Activated naive CD8-positive, alpha-beta T cell treated with anti-CD3 and anti-CD28 coated beads, Interleukin-2, amount 10 ng/mL, durations not matched to agents 7 days and 5 days (primary cell): Measurements from ENCODE around the gene CYP19A1. TPM values are rescaled to one million over a fixed set of nuclear protein-coding genes. Genes with fewer than 3 reads are reported as not detected.
"Not testable (repeated sequence)": the region's sequence is repeated elsewhere in the genome, so short reads cannot be mapped to it uniquely, and the experiment has no call there.

ENCODE experiments used
- ATAC-seq: fragments of 150-1000 bp; cut with Tn5 transposase; one replicate; pipeline ENCODE4 v1.10.0; 2021; ENCODE audit warnings: low read depth, moderate library complexity
- POLR2A ChIA-PET: fragments of 350-600 bp; sonication (Branson Sonifier 250); formaldehyde crosslinking; loops from one replicate; lab custom pipeline; 2021; ENCODE audit warnings: antibody characterized with exemption; lab: Charles Lee
- DNase-seq: peaks from one replicate; pipeline ENCODE4 v3.0.0; 2021
- H3K27ac Mint-ChIP-seq: one replicate; pipeline ENCODE4 v1.8.0; 2022; ENCODE audit warnings: mild to moderate bottlenecking, mixed read lengths
- H3K27me3 Mint-ChIP-seq: one replicate; pipeline ENCODE4 v1.8.0; 2022; ENCODE audit warnings: mild to moderate bottlenecking, moderate library complexity, mixed read lengths
- H3K36me3 Mint-ChIP-seq: one replicate; pipeline ENCODE4 v1.8.0; 2021; ENCODE audit warnings: mild to moderate bottlenecking, mixed read lengths
- H3K4me1 Mint-ChIP-seq: one replicate; pipeline ENCODE4 v1.8.0; 2021; ENCODE audit warnings: mixed read lengths
- H3K4me3 Mint-ChIP-seq: one replicate; pipeline ENCODE4 v1.8.0; 2022; ENCODE audit warnings: mild to moderate bottlenecking, moderate library complexity, mixed read lengths
- H3K9me3 Mint-ChIP-seq: one replicate; pipeline ENCODE4 v1.8.0; 2021; ENCODE audit warnings: mixed read lengths
- total RNA-seq, 2 experiments: library from RNA; stranded (reverse); gene quantifications; one replicate each; pipeline ENCODE4 v1.2.3, GENCODE V29; 2021

CYP19A1 gene
- total RNA-seq, 2 experiments from 2014 or later: not detected

- no peak overlapping the region for H3K4me3 Mint-ChIP-seq
- H3K27me3 Mint-ChIP-seq: peaks cover 44% of the 10 kb centered on the region
- H3K27ac Mint-ChIP-seq: no peak overlapping the region
- no peaks in the 10 kb centered on the region for H3K36me3 Mint-ChIP-seq
- H3K9me3 Mint-ChIP-seq: no peaks in the 10 kb centered on the region
- DNase-seq (no peak), ATAC-seq (no peak)
- POLR2A ChIA-PET: no interaction called here
- no peaks in the 10 kb centered on the region for H3K4me1 Mint-ChIP-seq
Measured at GRCh38 chr15:51190424-51191068, 147.8 kb downstream of the CYP19A1 start.

- H3K4me1 Mint-ChIP-seq: no peaks in the 10 kb centered on the region
- POLR2A ChIA-PET: interaction anchor here (0.8 kb wide), 1 partner anchor 276 kb away, joined by 6 read pairs; no protein-coding TSS in a partner anchor
- ATAC-seq: no peak
Measured at GRCh38 chr15:51189669-51190385, 148.6 kb downstream of the CYP19A1 start.

GRCh38 chr15:51188791-51189190 is 149.6 kb downstream of the CYP19A1 start:
- H3K27me3 Mint-ChIP-seq: peaks cover 34% of the 10 kb centered on the region
- H3K27ac Mint-ChIP-seq, H3K36me3 Mint-ChIP-seq, H3K4me1 Mint-ChIP-seq, POLR2A ChIA-PET, H3K9me3 Mint-ChIP-seq, ATAC-seq, H3K4me3 Mint-ChIP-seq, DNase-seq: not testable (repeated sequence)

More at GRCh38 chr15:51189669-51190385, 148.6 kb downstream of the CYP19A1 start:
- Mint-ChIP-seq H3K27ac (no peak overlapping the region), H3K36me3 (no peaks in the 10 kb centered on the region), H3K27me3 (peaks cover 42% of the 10 kb centered on the region), H3K4me3 (no peak overlapping the region), H3K9me3 (no peaks in the 10 kb centered on the region)
- no peak for DNase-seq

- POLR2A ChIA-PET: no interaction called here
- H3K27ac Mint-ChIP-seq: no peak overlapping the region
- no peaks in the 10 kb centered on the region for H3K36me3 Mint-ChIP-seq
- no peaks in the 10 kb centered on the region for H3K9me3 Mint-ChIP-seq
- ATAC-seq (no peak), DNase-seq (no peak)
- H3K4me3 Mint-ChIP-seq: no peak overlapping the region
- H3K4me1 Mint-ChIP-seq: no peaks in the 10 kb centered on the region
- H3K27me3 Mint-ChIP-seq: peaks cover 29% of the 10 kb centered on the region
Measured at GRCh38 chr15:51186891-51187290, 151.5 kb downstream of the CYP19A1 start.

DNA sequence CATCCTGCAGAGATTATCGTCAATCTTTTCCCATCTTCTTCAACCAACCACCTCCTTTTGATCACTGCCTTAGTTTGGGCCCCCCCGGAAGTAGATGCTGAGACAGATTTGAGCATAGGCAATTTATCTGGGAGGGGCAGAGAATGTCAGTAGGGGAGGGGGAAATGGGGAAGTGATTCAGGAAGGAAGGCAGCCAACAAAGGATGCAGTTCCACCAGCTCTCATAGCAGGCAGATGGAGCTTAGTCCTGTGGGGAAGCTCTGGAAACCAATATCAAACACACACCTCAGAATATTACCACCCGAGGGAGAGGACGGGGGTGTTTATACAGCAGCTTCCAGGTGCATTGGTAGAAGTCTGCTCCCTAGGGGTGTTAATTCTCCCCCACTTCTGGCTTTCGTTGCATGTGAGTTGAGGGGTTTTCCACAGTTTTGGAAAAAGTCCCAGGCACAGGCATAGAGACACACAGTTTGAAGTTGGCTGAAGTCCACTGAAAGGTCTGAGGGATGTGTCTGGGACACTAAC is 152.2 kb downstream of the CYP19A1 start:
- ATAC-seq: no peak
- H3K36me3 Mint-ChIP-seq: no peaks in the 10 kb centered on the region
- DNase-seq: no peak
- no peak overlapping the region for H3K4me3 Mint-ChIP-seq
- H3K4me1 Mint-ChIP-seq: no peaks in the 10 kb centered on the region
- H3K27me3 Mint-ChIP-seq: peaks cover 24% of the 10 kb centered on the region
- no peaks in the 10 kb centered on the region for H3K9me3 Mint-ChIP-seq
- POLR2A ChIA-PET: no interaction called here
- H3K27ac Mint-ChIP-seq: no peak overlapping the region

DNA sequence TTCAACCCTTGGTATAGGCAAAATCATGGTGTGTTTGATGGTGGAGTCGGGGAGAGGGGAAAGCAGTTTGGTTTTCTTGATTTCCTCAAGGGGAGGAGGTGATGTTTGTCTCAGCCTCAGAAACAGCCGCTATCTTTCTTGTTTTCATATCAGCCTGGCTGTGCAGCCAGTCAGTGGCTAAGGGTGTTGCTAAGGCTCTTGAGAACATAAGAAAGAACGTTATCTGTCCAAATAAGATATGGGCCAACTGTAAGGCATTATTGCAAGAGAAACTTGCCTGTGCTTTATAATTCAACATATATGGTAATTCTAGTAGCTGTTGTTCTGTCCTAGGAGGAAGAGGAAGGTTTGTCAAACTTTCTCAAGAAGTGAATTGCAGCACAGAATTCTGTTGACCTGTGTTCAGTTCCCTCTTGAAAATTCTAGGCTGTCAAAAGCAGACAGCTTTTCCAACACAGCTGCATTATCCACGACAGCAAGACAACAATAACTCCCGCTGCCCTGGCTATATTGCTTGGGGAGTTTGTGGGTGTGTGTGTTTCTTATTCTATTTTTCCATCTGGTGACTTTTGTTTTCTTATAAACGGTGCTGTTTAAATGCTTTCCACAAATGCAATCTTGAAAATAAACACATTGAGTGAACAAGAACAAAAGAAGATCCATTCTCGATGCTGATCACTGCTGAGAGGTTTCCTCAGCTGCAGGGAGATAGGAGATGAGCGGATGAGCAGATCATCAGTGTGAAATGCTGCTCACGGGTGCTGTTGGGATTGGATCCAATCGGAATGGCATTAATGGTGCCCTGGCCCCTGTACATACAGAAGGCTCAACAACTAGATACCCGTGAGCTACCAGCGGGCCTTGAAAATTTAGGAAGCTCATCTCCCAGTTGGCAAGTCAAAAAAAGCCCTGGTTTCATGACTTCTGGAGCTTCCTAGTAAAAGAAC is 152.9 kb downstream of the CYP19A1 start:
- H3K36me3 Mint-ChIP-seq: no peaks in the 10 kb centered on the region
- no peaks in the 10 kb centered on the region for H3K4me1 Mint-ChIP-seq
- peaks cover 24% of the 10 kb centered on the region for H3K27me3 Mint-ChIP-seq
- no peak overlapping the region for H3K27ac Mint-ChIP-seq
- no peaks in the 10 kb centered on the region for H3K9me3 Mint-ChIP-seq
- no peak overlapping the region for H3K4me3 Mint-ChIP-seq
- POLR2A ChIA-PET: no interaction called here
- ATAC-seq: no peak
- no peak for DNase-seq

DNA sequence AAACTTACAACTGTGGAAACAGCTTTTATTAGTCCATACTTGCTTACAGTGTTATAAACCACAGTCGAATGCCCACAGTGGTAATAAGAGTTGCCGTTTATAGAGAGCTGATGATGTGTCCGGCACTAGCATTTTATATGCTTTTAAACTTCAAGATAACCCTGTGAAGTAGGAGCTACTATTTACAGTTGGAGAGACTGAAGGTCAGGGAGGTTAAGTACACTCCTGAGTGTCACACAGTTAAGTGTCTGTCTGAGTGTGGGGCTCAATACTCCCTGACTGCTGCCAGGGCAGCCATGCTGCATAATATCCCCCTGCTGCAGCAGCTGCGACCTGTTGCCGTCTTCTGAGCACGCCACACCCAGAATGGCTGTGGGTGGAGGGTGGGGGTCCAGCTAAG is 153.8 kb downstream of the CYP19A1 start:
- Mint-ChIP-seq H3K36me3 (no peaks in the 10 kb centered on the region), H3K4me1 (no peaks in the 10 kb centered on the region), H3K4me3 (no peak overlapping the region), H3K27ac (no peak overlapping the region), H3K27me3 (peaks cover 22% of the 10 kb centered on the region), H3K9me3 (no peaks in the 10 kb centered on the region)
- ATAC-seq: no peak
- DNase-seq: no peak
- POLR2A ChIA-PET: no interaction called here

GRCh38 chr15:51183076-51183475 is 155.3 kb downstream of the CYP19A1 start:
- H3K27me3 Mint-ChIP-seq: peaks cover 16% of the 10 kb centered on the region
- no peak overlapping the region for H3K4me3 Mint-ChIP-seq
- H3K9me3 Mint-ChIP-seq: no peaks in the 10 kb centered on the region
- H3K4me1 Mint-ChIP-seq: no peaks in the 10 kb centered on the region
- H3K36me3 Mint-ChIP-seq: no peaks in the 10 kb centered on the region
- POLR2A ChIA-PET: no interaction called here
- ATAC-seq (no peak), DNase-seq (no peak)
- no peak overlapping the region for H3K27ac Mint-ChIP-seq

GRCh38 chr15:51181905-51182304 is 156.5 kb downstream of the CYP19A1 start:
- DNase-seq (no peak), ATAC-seq (no peak)
- Mint-ChIP-seq H3K4me3 (no peak overlapping the region), H3K9me3 (no peaks in the 10 kb centered on the region), H3K4me1 (no peaks in the 10 kb centered on the region), H3K27me3 (peaks cover 16% of the 10 kb centered on the region), H3K27ac (no peak overlapping the region), H3K36me3 (no peaks in the 10 kb centered on the region)
- POLR2A ChIA-PET: no interaction called here

- DNase-seq: no peak
- no peak for ATAC-seq
- Mint-ChIP-seq H3K4me3 (no peak overlapping the region), H3K4me1 (no peaks in the 10 kb centered on the region), H3K9me3 (no peaks in the 10 kb centered on the region), H3K36me3 (no peaks in the 10 kb centered on the region), H3K27me3 (peaks cover 16% of the 10 kb centered on the region), H3K27ac (no peak overlapping the region)
- POLR2A ChIA-PET: no interaction called here
Measured at GRCh38 chr15:51181221-51181620, 157.2 kb downstream of the CYP19A1 start.

- Mint-ChIP-seq H3K36me3 (no peaks in the 10 kb centered on the region), H3K27ac (no peak overlapping the region), H3K9me3 (no peaks in the 10 kb centered on the region), H3K4me3 (no peak overlapping the region), H3K27me3 (peaks cover 9% of the 10 kb centered on the region), H3K4me1 (no peaks in the 10 kb centered on the region)
- no peak for ATAC-seq
- POLR2A ChIA-PET: no interaction called here
- DNase-seq: no peak
Measured at GRCh38 chr15:51180534-51180933, 157.9 kb downstream of the CYP19A1 start.

DNA sequence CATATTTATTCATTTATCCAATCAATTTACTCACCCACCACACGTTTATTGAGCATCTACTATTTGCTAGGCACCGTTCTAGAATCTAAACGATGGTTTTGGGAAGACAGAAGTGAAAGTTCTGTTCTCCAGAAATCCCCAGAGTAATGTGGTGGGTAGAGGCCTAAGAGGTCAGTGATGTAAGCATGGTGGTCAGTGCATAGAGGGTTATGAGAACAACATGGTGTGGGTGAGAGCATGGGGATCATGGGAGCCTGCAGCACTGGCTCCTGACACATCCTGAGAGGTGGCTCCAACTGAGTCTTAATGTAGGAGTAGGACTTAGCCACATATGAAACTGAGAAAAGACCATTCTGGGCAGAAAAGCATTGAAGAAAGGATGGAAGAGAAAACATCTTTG is 158.4 kb downstream of the CYP19A1 start:
- no peaks in the 10 kb centered on the region for H3K4me1 Mint-ChIP-seq

GRCh38 chr15:51172193-51172592 is 166.2 kb downstream of the CYP19A1 start:
- no peaks in the 10 kb centered on the region for H3K4me1 Mint-ChIP-seq
- DNase-seq (no peak), ATAC-seq (no peak)
- POLR2A ChIA-PET: no interaction called here
- no peak overlapping the region for H3K4me3 Mint-ChIP-seq
- H3K36me3 Mint-ChIP-seq: no peaks in the 10 kb centered on the region
- H3K27me3 Mint-ChIP-seq: peaks cover 24% of the 10 kb centered on the region
- H3K9me3 Mint-ChIP-seq: no peaks in the 10 kb centered on the region
- no peak overlapping the region for H3K27ac Mint-ChIP-seq

More for the DNA sequence above, 158.4 kb downstream of the CYP19A1 start:
- Mint-ChIP-seq H3K27ac (no peak overlapping the region), H3K4me3 (no peak overlapping the region), H3K9me3 (no peaks in the 10 kb centered on the region), H3K36me3 (no peaks in the 10 kb centered on the region), H3K27me3 (peaks cover 9% of the 10 kb centered on the region)
- DNase-seq: no peak
- no peak for ATAC-seq
- POLR2A ChIA-PET: no interaction called here
